WTC11 (cell line): Measurements from ENCODE around the gene CDH18. TPM values are rescaled to one million over a fixed set of nuclear protein-coding genes. Genes with fewer than 3 reads are reported as not detected.

ENCODE experiments used
- ATAC-seq: fragments of 200-7000 bp; cut with Tn5 transposase; 2 replicates; pipeline ENCODE4 v1.10.0; 2021; ENCODE audit warnings: mild to moderate bottlenecking, moderate library complexity
- CTCF ChIA-PET: fragments of 300-600 bp; sonication (Branson Sonifier 250); formaldehyde crosslinking; loops from one replicate; lab custom pipeline; 2021; ENCODE audit warnings: antibody characterized with exemption; lab: Charles Lee
- POLR2A ChIA-PET: fragments of 350-600 bp; sonication (Branson Sonifier 250); formaldehyde crosslinking; loops from one replicate; lab custom pipeline; 2021; ENCODE audit warnings: antibody characterized with exemption; lab: Charles Lee
- DNase-seq: peaks from one replicate; pipeline ENCODE4 v3.0.0; 2021; ENCODE audit warnings: low spot score
- H3K27ac Mint-ChIP-seq: 2 replicates; pipeline ENCODE4 v1.8.0; 2021; ENCODE audit warnings: mixed read lengths
- H3K27me3 Mint-ChIP-seq: 2 replicates; pipeline ENCODE4 v1.8.0; 2021; ENCODE audit warnings: low read depth, mild to moderate bottlenecking, moderate library complexity, mixed read lengths
- H3K36me3 Mint-ChIP-seq: 2 replicates; pipeline ENCODE4 v1.8.0; 2021; ENCODE audit warnings: mixed read lengths
- H3K4me1 Mint-ChIP-seq: 2 replicates; pipeline ENCODE4 v1.8.0; 2022; ENCODE audit warnings: mixed read lengths
- H3K4me3 Mint-ChIP-seq: 2 replicates; pipeline ENCODE4 v1.8.0; 2021; ENCODE audit warnings: mild to moderate bottlenecking, moderate library complexity, mixed read lengths
- H3K9me3 Mint-ChIP-seq: 2 replicates; pipeline ENCODE4 v1.8.0; 2021; ENCODE audit warnings: mixed read lengths
- AFF4 ChIP-seq: sonication (generic); formaldehyde crosslinking; IDR thresholded peaks from 2 replicates; pipeline ENCODE4 v1.8.1; 2023; ENCODE audit warnings: mild to moderate bottlenecking, missing genetic modification reagents, borderline replicate concordance
- ARID4B ChIP-seq: sonication (generic); formaldehyde crosslinking; IDR thresholded peaks from 2 replicates; pipeline ENCODE4 v1.8.0; 2023; ENCODE audit warnings: missing genetic modification reagents, mild to moderate bottlenecking, borderline replicate concordance
- ATF1 ChIP-seq: sonication (generic); formaldehyde crosslinking; IDR thresholded peaks from 2 replicates; pipeline ENCODE4 v1.8.1; 2023; ENCODE audit warnings: mild to moderate bottlenecking, moderate library complexity, missing genetic modification reagents
- CREB1 ChIP-seq: sonication (generic); formaldehyde crosslinking; IDR thresholded peaks from 2 replicates; pipeline ENCODE4 v1.8.0; 2023; ENCODE audit warnings: mild to moderate bottlenecking, missing genetic modification reagents
- CTCF ChIP-seq: fragments of 200-600 bp; IDR thresholded peaks from 2 replicates; pipeline ENCODE4 v1.8.0; 2022; ENCODE audit warnings: antibody characterized with exemption
- E2F1 ChIP-seq: sonication (generic); formaldehyde crosslinking; IDR thresholded peaks from 2 replicates; pipeline ENCODE4 v1.8.0; 2022; ENCODE audit warnings: mild to moderate bottlenecking, missing genetic modification reagents
- PRDM15 ChIP-seq: sonication (generic); formaldehyde crosslinking; IDR thresholded peaks from 2 replicates; pipeline ENCODE4 v1.8.0; 2022; ENCODE audit warnings: missing genetic modification reagents
- TEAD4 ChIP-seq: sonication (generic); formaldehyde crosslinking; IDR thresholded peaks from 2 replicates; pipeline ENCODE4 v1.8.0; 2022; ENCODE audit warnings: mild to moderate bottlenecking, missing genetic modification reagents
- ZBTB43 ChIP-seq: sonication (generic); formaldehyde crosslinking; IDR thresholded peaks from 2 replicates; pipeline ENCODE4 v1.8.1; 2023; ENCODE audit warnings: mild to moderate bottlenecking, missing genetic modification reagents
- ZNF317 ChIP-seq: sonication (generic); formaldehyde crosslinking; IDR thresholded peaks from 2 replicates; pipeline ENCODE4 v1.8.1; 2023; ENCODE audit warnings: low read depth, mild to moderate bottlenecking, moderate library complexity, missing genetic modification reagents, borderline replicate concordance
- total RNA-seq: library from RNA; stranded (reverse); gene quantifications from 3 replicates; pipeline ENCODE4 v1.2.3, GENCODE V29; 2021

Gene CDH18
- total RNA-seq, 1 experiment from 2014 or later = 0.24 TPM

GRCh38 chr5:19920761-19921160 is 67.2 kb downstream of the CDH18 start:
- ATAC-seq (no peak), DNase-seq (no peak)
- Mint-ChIP-seq H3K9me3 (no peaks in the 10 kb centered on the region), H3K36me3 (no peaks in the 10 kb centered on the region)
- TF ChIP-seq E2F1 (CRISPR knock-in tag) = no peak
- TF ChIP-seq AFF4 (CRISPR knock-in tag) = no peak
- no peak for TF ChIP-seq PRDM15 (CRISPR knock-in tag)
- TF ChIP-seq ATF1 = no peak
- TF ChIP-seq CTCF = no peak
- no peak for TF ChIP-seq ZNF317
- TF ChIP-seq, all 79 proteins: peak for 0
- H3K27me3 Mint-ChIP-seq = peaks cover 3% of the 10 kb centered on the region; the same call in 1 of the 2 replicates
- H3K4me3 Mint-ChIP-seq = no peak overlapping the region
- no peak overlapping the region for H3K27ac Mint-ChIP-seq
- H3K4me1 Mint-ChIP-seq = peaks cover 11% of the 10 kb centered on the region
- CTCF ChIA-PET = no interaction called here
- POLR2A ChIA-PET = no interaction called here

GRCh38 chr5:19918780-19919179 is 69.2 kb downstream of the CDH18 start:
- Mint-ChIP-seq H3K27me3 (no peaks in the 10 kb centered on the region), H3K27ac (no peak overlapping the region), H3K4me1 (peaks cover 23% of the 10 kb centered on the region), H3K9me3 (no peaks in the 10 kb centered on the region), H3K36me3 (no peaks in the 10 kb centered on the region), H3K4me3 (no peak overlapping the region)
- no peak for DNase-seq
- no peak for TF ChIP-seq TEAD4 (CRISPR knock-in tag)
- TF ChIP-seq ARID4B (CRISPR knock-in tag) = no peak
- TF ChIP-seq ZBTB43 (CRISPR knock-in tag) = no peak
- no peak for TF ChIP-seq CREB1
- no peak for ATAC-seq
- CTCF ChIA-PET = no interaction called here
- POLR2A ChIA-PET = no interaction called here
